Mesendoderm (in vitro differentiated cells): Measurements from ENCODE around the gene SGK1.

ENCODE experiments used
- DNase-seq: peaks from one replicate; pipeline ENCODE4 v3.0.0; 2013
- H2AK5ac ChIP-seq: 2 replicates; pipeline ENCODE4 v1.6.1; 2013; ENCODE audit warnings: low read length, inconsistent platforms
- H2BK120ac ChIP-seq: 2 replicates; pipeline ENCODE4 v1.6.1; 2013; ENCODE audit warnings: low read depth, mild to moderate bottlenecking, low read length, moderate library complexity, mixed read lengths
- H2BK15ac ChIP-seq: replicated peaks from 2 replicates; pipeline ENCODE4 v1.6.1; 2013; ENCODE audit warnings: low read depth, mild to moderate bottlenecking, moderate library complexity
- H2BK5ac ChIP-seq: 2 replicates; pipeline ENCODE4 v1.6.1; 2013; ENCODE audit warnings: low read length, inconsistent platforms
- H3K18ac ChIP-seq: 2 replicates; pipeline ENCODE4 v1.6.1; 2013; ENCODE audit warnings: mild to moderate bottlenecking, low read length, mixed read lengths
- H3K23ac ChIP-seq: one replicate; pipeline ENCODE4 v1.6.1; 2013; ENCODE audit warnings: low read length
- H3K27ac ChIP-seq: 2 replicates; pipeline ENCODE4 v1.5.1; 2013; ENCODE audit warnings: low read depth, mild to moderate bottlenecking, inconsistent platforms, low read length, moderate library complexity
- H3K27me3 ChIP-seq: 2 replicates; pipeline ENCODE4 v1.6.1; 2013; ENCODE audit warnings: low read length, control low read depth, mild to moderate bottlenecking, inconsistent platforms; ENCODE audit not compliant: insufficient read depth, poor library complexity
- H3K36me3 ChIP-seq: 2 replicates; pipeline ENCODE4 v1.6.1; 2013; ENCODE audit warnings: low read length, inconsistent platforms; ENCODE audit not compliant: control insufficient read depth, insufficient read depth
- H3K4ac ChIP-seq: one replicate; pipeline ENCODE4 v1.6.1; 2013; ENCODE audit warnings: low read depth, mild to moderate bottlenecking, low read length, moderate library complexity
- H3K4me1 ChIP-seq: 2 replicates; pipeline ENCODE4 v1.6.1; 2013; ENCODE audit warnings: low read depth, low read length, inconsistent platforms; ENCODE audit not compliant: control insufficient read depth
- H3K4me2 ChIP-seq: 2 replicates; pipeline ENCODE4 v1.6.1; 2013; ENCODE audit warnings: low read length
- H3K4me3 ChIP-seq: 2 replicates; pipeline ENCODE4 v1.5.1; 2013; ENCODE audit warnings: mild to moderate bottlenecking, low read length
- H3K56ac ChIP-seq: one replicate; pipeline ENCODE4 v1.6.1; 2013; ENCODE audit warnings: low read length
- H3K79me1 ChIP-seq: 2 replicates; pipeline ENCODE4 v1.6.1; 2013; ENCODE audit warnings: low read length, inconsistent platforms
- H3K79me2 ChIP-seq: 2 replicates; pipeline ENCODE4 v1.6.1; 2013; ENCODE audit warnings: mild to moderate bottlenecking, low read length; ENCODE audit not compliant: control insufficient read depth, insufficient read depth
- H3K9ac ChIP-seq: 2 replicates; pipeline ENCODE4 v1.6.1; 2013; ENCODE audit warnings: low read length, inconsistent platforms
- H4K5ac ChIP-seq: one replicate; pipeline ENCODE4 v1.6.1; 2013; ENCODE audit warnings: low read length
- H4K8ac ChIP-seq: one replicate; pipeline ENCODE4 v1.6.1; 2013; ENCODE audit warnings: low read depth, mild to moderate bottlenecking, control low read depth, low read length, moderate library complexity
- WGBS: extraction: QIAGEN DNeasy Blood & Tissue Kit; methylation state at CpG from one replicate; pipeline ENCODE4 v1.1.7; 2013; ENCODE audit warnings: low lambda C conversion rate, missing lambda C conversion rate; ENCODE audit not compliant: insufficient coverage; ENCODE audit errors: extremely low coverage; 5-methylcytosine and 5-hydroxymethylcytosine counted together

SGK1 gene

GRCh38 chr6:134245706-134246105 lies 72.2 kb downstream of the SGK1 start:
- Histone ChIP-seq H2BK5ac (no peak overlapping the region), H4K5ac (no peak overlapping the region), H2AK5ac (no peak overlapping the region), H2BK120ac (no peak overlapping the region), H3K36me3 (no peaks in the 10 kb centered on the region), H2BK15ac (no peak overlapping the region), H4K8ac (no peak overlapping the region), H3K79me2 (no peaks in the 10 kb centered on the region), H3K79me1 (no peaks in the 10 kb centered on the region), H3K56ac (no peak overlapping the region), H3K23ac (no peak overlapping the region), H3K18ac (no peak overlapping the region), H3K4me1 (no peaks in the 10 kb centered on the region), H3K27me3 (no peaks in the 10 kb centered on the region), H3K4ac (no peak overlapping the region), H3K9ac (no peak overlapping the region), H3K27ac (no peak overlapping the region), H3K4me3 (no peak overlapping the region), H3K4me2 (no peak overlapping the region)
- no CpG with 5 or more reads among the region's 1 CpG for WGBS
- DNase-seq, result no peak

GRCh38 chr6:134245041-134245440 lies 72.9 kb downstream of the SGK1 start:
- H3K18ac ChIP-seq, result no peak overlapping the region
- no peak overlapping the region for H3K9ac ChIP-seq
- no peak for DNase-seq
- H3K27ac ChIP-seq, result no peak overlapping the region
- H3K23ac ChIP-seq, result no peak overlapping the region
- H3K4ac ChIP-seq, result no peak overlapping the region
- H3K79me2 ChIP-seq, result no peaks in the 10 kb centered on the region
- no peak overlapping the region for H2BK5ac ChIP-seq
- no peak overlapping the region for H3K4me2 ChIP-seq
- WGBS, result no CpG with 5 or more reads among the region's 2 CpGs
- no peak overlapping the region for H4K8ac ChIP-seq
- no peaks in the 10 kb centered on the region for H3K36me3 ChIP-seq
- H3K27me3 ChIP-seq, result no peaks in the 10 kb centered on the region
- no peak overlapping the region for H2BK15ac ChIP-seq
- H3K56ac ChIP-seq, result no peak overlapping the region
- H3K4me3 ChIP-seq, result no peak overlapping the region
- H2AK5ac ChIP-seq, result no peak overlapping the region
- no peaks in the 10 kb centered on the region for H3K4me1 ChIP-seq
- H3K79me1 ChIP-seq, result no peaks in the 10 kb centered on the region
- H4K5ac ChIP-seq, result no peak overlapping the region
- no peak overlapping the region for H2BK120ac ChIP-seq

GRCh38 chr6:134240665-134241431 lies 77.1 kb downstream of the SGK1 start:
- H3K9ac ChIP-seq, result no peak overlapping the region
- H2BK5ac ChIP-seq, result no peak overlapping the region
- no peaks in the 10 kb centered on the region for H3K79me2 ChIP-seq
- no peak overlapping the region for H3K23ac ChIP-seq
- no peak overlapping the region for H2BK15ac ChIP-seq
- no peak overlapping the region for H3K18ac ChIP-seq
- H3K4ac ChIP-seq, result no peak overlapping the region
- H3K4me1 ChIP-seq, result no peaks in the 10 kb centered on the region
- H4K8ac ChIP-seq, result no peak overlapping the region
- H3K79me1 ChIP-seq, result no peaks in the 10 kb centered on the region
- no peak overlapping the region for H2BK120ac ChIP-seq
- no peaks in the 10 kb centered on the region for H3K36me3 ChIP-seq
- no peak overlapping the region for H4K5ac ChIP-seq
- no peak overlapping the region for H2AK5ac ChIP-seq
- no CpG with 5 or more reads among the region's 9 CpGs for WGBS
- no peak for DNase-seq
- no peak overlapping the region for H3K4me3 ChIP-seq
- H3K27ac ChIP-seq, result no peak overlapping the region
- no peak overlapping the region for H3K4me2 ChIP-seq
- H3K27me3 ChIP-seq, result no peaks in the 10 kb centered on the region
- no peak overlapping the region for H3K56ac ChIP-seq

- Histone ChIP-seq H2BK15ac (no peak overlapping the region), H3K4me2 (no peak overlapping the region), H3K79me2 (no peaks in the 10 kb centered on the region), H3K18ac (no peak overlapping the region), H3K23ac (no peak overlapping the region), H3K56ac (no peak overlapping the region), H2BK120ac (no peak overlapping the region), H3K4ac (no peak overlapping the region), H3K4me3 (no peak overlapping the region), H4K8ac (no peak overlapping the region), H2AK5ac (no peak overlapping the region), H4K5ac (no peak overlapping the region), H3K9ac (no peak overlapping the region), H3K27ac (no peak overlapping the region), H3K27me3 (no peaks in the 10 kb centered on the region), H2BK5ac (no peak overlapping the region), H3K4me1 (no peaks in the 10 kb centered on the region), H3K79me1 (no peaks in the 10 kb centered on the region), H3K36me3 (no peaks in the 10 kb centered on the region)
- no peak for DNase-seq
- no CpG with 5 or more reads among the region's 6 CpGs for WGBS
Observed at GRCh38 chr6:134238960-134239795, 78.7 kb downstream of the SGK1 start.

- H4K5ac ChIP-seq, result no peak overlapping the region
- no peak overlapping the region for H3K27ac ChIP-seq
- no peak overlapping the region for H3K23ac ChIP-seq
- no peaks in the 10 kb centered on the region for H3K4me1 ChIP-seq
- no peak overlapping the region for H3K4ac ChIP-seq
- no peak overlapping the region for H3K9ac ChIP-seq
- H3K79me2 ChIP-seq, result no peaks in the 10 kb centered on the region
- H3K36me3 ChIP-seq, result no peaks in the 10 kb centered on the region
- no peaks in the 10 kb centered on the region for H3K27me3 ChIP-seq
- no peak overlapping the region for H3K18ac ChIP-seq
- H2AK5ac ChIP-seq, result no peak overlapping the region
- no peak overlapping the region for H3K56ac ChIP-seq
- no peak overlapping the region for H2BK120ac ChIP-seq
- DNase-seq, result no peak
- WGBS, result no CpG with 5 or more reads among the region's 2 CpGs
- H2BK15ac ChIP-seq, result no peak overlapping the region
- H2BK5ac ChIP-seq, result no peak overlapping the region
- no peak overlapping the region for H3K4me3 ChIP-seq
- no peaks in the 10 kb centered on the region for H3K79me1 ChIP-seq
- H4K8ac ChIP-seq, result no peak overlapping the region
- H3K4me2 ChIP-seq, result no peak overlapping the region
Observed at GRCh38 chr6:134238006-134238405, 79.9 kb downstream of the SGK1 start.
